PFSK-1 (cell line): ENCODE results near the gene CASR.

Source experiments
- FOXP2 ChIP-seq: optimal IDR thresholded peaks from 2 replicates; pipeline ENCODE3; 2011; ENCODE audit warnings: borderline replicate concordance, control low read depth, inconsistent platforms; ENCODE audit not compliant: insufficient read depth; ENCODE audit errors: extremely low read length, extremely low read depth
- POLR2AphosphoS5 ChIP-seq: IDR thresholded peaks from 2 replicates; pipeline ENCODE4 v1.6.1; 2012; ENCODE audit warnings: low read depth, mild to moderate bottlenecking, control low read depth, low read length, moderate library complexity
- SIN3A ChIP-seq: IDR thresholded peaks from 2 replicates; pipeline ENCODE4 v1.6.1; 2012; ENCODE audit warnings: mild to moderate bottlenecking, low read length, moderate library complexity, borderline replicate concordance; ENCODE audit not compliant: insufficient read depth
- TAF1 ChIP-seq: IDR thresholded peaks from 2 replicates; pipeline ENCODE4 v1.6.1; 2012; ENCODE audit warnings: low read length, control low read depth, borderline replicate concordance; ENCODE audit not compliant: insufficient read depth
- TF ChIP-seq, protein P1 (sequence below), 2 experiments: IDR thresholded peaks; 2 replicates each; pipeline versions ENCODE4 v1.6.1 to v1.8.0; 2011 to 2012; ENCODE audit warnings: low read depth in 2 of 2, low read length in 2 of 2, control low read depth in 1 of 2, inconsistent platforms in 1 of 2, mild to moderate bottlenecking in 1 of 2, moderate library complexity in 1 of 2; ENCODE audit not compliant: insufficient read depth in 1 of 2

CASR gene

DNA sequence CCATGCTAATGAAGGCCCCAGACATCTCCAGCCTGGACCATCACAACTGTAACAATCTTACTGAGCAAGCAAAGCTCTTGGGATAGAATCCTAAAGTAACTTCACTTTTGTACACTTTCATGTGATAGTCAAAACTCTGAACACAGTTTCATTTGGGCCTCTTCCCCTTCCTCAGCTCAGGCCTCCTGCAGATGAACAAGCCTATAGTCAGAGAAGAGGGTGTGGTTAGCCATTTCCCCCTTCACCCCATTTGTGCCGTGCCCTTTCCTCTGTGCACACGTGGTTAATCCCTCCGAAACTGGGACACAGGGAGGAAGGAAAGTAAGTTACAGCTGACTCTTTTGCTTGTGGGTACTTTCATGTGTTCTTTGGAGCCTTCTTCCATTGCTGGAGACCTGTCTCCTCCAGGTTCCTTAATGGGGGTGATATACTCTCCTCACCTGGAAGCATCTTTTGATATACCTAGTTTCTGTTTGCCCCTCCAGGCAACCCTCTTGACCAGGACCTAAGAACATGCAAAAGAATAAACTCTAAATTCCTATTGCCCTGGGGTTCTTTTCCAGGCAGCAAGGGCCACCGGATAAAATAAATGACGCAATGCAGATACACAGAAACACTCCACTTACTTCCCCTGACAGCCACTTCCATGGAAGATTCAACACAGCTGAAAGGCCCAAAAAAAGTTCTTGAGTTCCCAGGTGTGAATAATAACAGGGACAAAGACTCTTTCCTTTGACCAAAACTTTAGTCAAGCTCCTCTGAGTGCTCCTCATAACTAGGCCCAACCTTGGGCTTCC is 112.0 kb downstream of the CASR start:
- no peak for TF ChIP-seq TAF1
- TF ChIP-seq, protein P1, sequence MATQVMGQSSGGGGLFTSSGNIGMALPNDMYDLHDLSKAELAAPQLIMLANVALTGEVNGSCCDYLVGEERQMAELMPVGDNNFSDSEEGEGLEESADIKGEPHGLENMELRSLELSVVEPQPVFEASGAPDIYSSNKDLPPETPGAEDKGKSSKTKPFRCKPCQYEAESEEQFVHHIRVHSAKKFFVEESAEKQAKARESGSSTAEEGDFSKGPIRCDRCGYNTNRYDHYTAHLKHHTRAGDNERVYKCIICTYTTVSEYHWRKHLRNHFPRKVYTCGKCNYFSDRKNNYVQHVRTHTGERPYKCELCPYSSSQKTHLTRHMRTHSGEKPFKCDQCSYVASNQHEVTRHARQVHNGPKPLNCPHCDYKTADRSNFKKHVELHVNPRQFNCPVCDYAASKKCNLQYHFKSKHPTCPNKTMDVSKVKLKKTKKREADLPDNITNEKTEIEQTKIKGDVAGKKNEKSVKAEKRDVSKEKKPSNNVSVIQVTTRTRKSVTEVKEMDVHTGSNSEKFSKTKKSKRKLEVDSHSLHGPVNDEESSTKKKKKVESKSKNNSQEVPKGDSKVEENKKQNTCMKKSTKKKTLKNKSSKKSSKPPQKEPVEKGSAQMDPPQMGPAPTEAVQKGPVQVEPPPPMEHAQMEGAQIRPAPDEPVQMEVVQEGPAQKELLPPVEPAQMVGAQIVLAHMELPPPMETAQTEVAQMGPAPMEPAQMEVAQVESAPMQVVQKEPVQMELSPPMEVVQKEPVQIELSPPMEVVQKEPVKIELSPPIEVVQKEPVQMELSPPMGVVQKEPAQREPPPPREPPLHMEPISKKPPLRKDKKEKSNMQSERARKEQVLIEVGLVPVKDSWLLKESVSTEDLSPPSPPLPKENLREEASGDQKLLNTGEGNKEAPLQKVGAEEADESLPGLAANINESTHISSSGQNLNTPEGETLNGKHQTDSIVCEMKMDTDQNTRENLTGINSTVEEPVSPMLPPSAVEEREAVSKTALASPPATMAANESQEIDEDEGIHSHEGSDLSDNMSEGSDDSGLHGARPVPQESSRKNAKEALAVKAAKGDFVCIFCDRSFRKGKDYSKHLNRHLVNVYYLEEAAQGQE (IDR thresholded peaks at IDR 0.05; ENCODE audit: insufficient read depth in 1 of 2, low read depth in 2 of 2, low read length in 2 of 2): no peak

DNA sequence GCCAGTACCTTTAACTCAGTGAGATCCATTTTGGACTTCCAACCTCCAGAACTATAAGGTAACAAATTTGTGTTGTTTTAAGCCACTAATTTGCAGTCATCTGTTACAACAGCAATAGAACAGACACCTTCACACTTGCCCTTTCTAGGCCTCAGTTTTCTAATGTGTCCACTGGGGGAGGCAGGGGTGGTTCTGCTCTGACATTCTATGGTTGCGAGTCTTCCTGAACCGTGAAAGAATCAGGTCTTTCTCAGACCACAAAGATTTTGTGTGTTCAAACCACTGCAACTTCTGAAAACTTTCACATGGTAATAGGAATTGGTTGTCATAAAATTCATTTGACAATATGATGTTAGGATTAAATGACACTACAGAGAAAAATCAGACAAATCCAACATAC is 114.8 kb downstream of the CASR start:
- no peak for TF ChIP-seq POLR2AphosphoS5

DNA sequence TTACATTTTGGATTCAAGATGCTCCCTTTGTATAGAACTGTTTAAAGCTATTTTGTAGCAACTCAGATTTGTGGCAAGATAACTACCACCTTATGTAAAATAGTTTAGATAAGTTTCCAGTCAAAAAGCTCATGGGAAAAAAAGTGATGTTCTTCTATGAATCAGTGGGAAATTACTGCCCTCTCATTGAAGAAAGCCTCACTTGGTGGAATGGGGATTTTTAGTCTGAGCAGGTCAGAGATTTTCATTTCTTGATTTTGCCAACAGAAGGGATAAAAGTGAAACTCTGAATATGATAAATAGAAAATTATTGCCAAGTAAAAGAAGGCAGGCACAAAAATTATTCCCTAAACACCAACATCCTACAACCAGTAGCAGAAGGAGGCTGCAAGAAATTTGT is 115.7 kb downstream of the CASR start:
- TF ChIP-seq, protein P1 (IDR thresholded peaks at IDR 0.05; ENCODE audit: insufficient read depth in 1 of 2, low read depth in 2 of 2, low read length in 2 of 2): no peak
- TF ChIP-seq SIN3A: no peak
- no peak for TF ChIP-seq FOXP2
- TF ChIP-seq TAF1: no peak
- TF ChIP-seq POLR2AphosphoS5: no peak

DNA sequence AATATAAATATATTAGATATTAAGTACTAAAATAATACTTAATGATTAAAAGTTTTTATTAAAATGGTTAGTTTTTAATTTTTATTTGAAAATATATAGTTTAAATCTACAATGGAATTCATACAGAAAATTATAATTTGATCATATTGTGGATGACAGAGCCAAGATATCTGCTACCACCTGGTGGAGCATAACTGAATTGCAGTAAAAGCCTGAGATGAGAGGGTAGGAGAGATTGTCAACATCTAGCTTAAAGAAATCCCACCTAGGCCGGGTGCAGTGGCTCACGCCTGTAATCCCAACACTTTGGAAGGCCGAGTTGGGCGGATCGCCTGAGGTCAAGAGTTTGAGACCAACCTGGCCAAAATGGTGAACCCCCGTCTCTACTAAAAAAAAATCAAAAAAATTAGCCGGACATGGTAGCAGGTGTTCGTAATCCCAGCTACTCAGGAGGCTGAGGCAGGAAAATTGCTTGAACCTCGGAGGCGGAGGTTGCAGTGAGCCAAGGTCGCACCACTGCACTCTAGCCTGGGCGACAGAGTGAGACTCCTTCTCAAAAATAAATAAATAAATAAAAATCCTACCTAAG is 116.5 kb downstream of the CASR start:
- no peak for TF ChIP-seq TAF1
- TF ChIP-seq, protein P1 (IDR thresholded peaks at IDR 0.05; ENCODE audit: insufficient read depth in 1 of 2, low read depth in 2 of 2, low read length in 2 of 2): no peak
- TF ChIP-seq SIN3A: no peak
- no peak for TF ChIP-seq FOXP2
- no peak for TF ChIP-seq POLR2AphosphoS5

DNA sequence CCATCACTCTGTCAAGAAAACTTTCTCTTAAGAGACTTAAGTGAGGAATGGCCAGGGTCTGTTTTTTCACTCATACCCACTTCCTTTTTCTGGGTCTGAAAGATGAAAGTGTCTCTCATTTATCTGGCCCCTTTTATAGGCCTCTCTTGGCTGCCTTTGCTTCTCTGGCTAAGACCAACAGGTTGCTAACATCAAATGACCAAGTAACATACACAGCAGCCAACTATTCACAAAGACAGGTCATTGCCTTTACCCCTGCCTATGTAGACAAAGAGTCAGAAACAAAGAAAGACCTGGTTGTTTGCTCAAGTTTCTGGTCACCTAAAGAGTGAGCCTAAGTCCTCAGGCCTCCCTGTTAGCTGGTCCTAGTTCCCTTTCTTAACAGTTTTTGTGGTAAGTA is 117.6 kb downstream of the CASR start:
- TF ChIP-seq SIN3A (no peak), POLR2AphosphoS5 (no peak), FOXP2 (no peak), TAF1 (no peak)
- TF ChIP-seq, protein P1 (IDR thresholded peaks at IDR 0.05; ENCODE audit: insufficient read depth in 1 of 2, low read depth in 2 of 2, low read length in 2 of 2): no peak
